ENCODE data around the gene ELOB. TPM values are rescaled to one million over a fixed set of nuclear protein-coding genes. Genes with fewer than 3 reads are reported as not detected.
A peak's percentile ranks its signal among the peaks of the same experiment; 100 is the strongest.

The ELOB gene
- total RNA-seq, 2 donors from 2014 or later = 158 to 208 TPM

GRCh38 chr16:2775131-2775716 is 1.9 kb downstream of the ELOB start:
- Mint-ChIP-seq H3K9me3 (no peaks in the 10 kb centered on the region), H3K27ac (peak overlapping the region; percentile 90), H3K27me3 (ENCODE audit: low read depth) (no peaks in the 10 kb centered on the region), H3K4me1 (ENCODE audit: low read depth) (peaks cover 49% of the 10 kb centered on the region), H3K36me3 (ENCODE audit: insufficient read depth in 2 of 2) (peaks cover 7 to 13% of the 10 kb centered on the region in 2 donors), H3K4me3 (peak overlapping the region; percentile 95 to 97)
- ATAC-seq (replicated peaks in 1 of 2) (no peak), DNase-seq (no peak)

GRCh38 chr16:2774161-2774891 is 2.8 kb downstream of the ELOB start:
- ATAC-seq (replicated peaks in 1 of 2) (no peak), DNase-seq (no peak)
- Mint-ChIP-seq H3K9me3 (no peaks in the 10 kb centered on the region), H3K4me1 (ENCODE audit: low read depth) (peaks cover 51% of the 10 kb centered on the region), H3K4me3 (peak overlapping the region in 1 of 2 donors; percentile 10), H3K27ac (peak overlapping the region; percentile 38), H3K27me3 (ENCODE audit: low read depth) (no peaks in the 10 kb centered on the region), H3K36me3 (ENCODE audit: insufficient read depth in 2 of 2) (peaks cover 13 to 15% of the 10 kb centered on the region in 2 donors)

GRCh38 chr16:2773188-2773968 is 3.7 kb downstream of the ELOB start:
- ATAC-seq (replicated peaks in 1 of 2) (no peak), DNase-seq (no peak)
- Mint-ChIP-seq H3K27me3 (ENCODE audit: low read depth) (no peaks in the 10 kb centered on the region), H3K36me3 (ENCODE audit: insufficient read depth in 2 of 2) (peaks cover 14 to 17% of the 10 kb centered on the region in 2 donors), H3K4me1 (ENCODE audit: low read depth) (peaks cover 48% of the 10 kb centered on the region), H3K4me3 (no peak overlapping the region), H3K9me3 (no peaks in the 10 kb centered on the region), H3K27ac (no peak overlapping the region)

- DNase-seq = no peak
- H3K36me3 Mint-ChIP-seq (ENCODE audit: insufficient read depth in 2 of 2) = peaks cover 15 to 23% of the 10 kb centered on the region in 2 donors
- H3K4me1 Mint-ChIP-seq (ENCODE audit: low read depth) = peaks cover 48% of the 10 kb centered on the region
- H3K27me3 Mint-ChIP-seq (ENCODE audit: low read depth) = no peaks in the 10 kb centered on the region
- no peak overlapping the region for H3K4me3 Mint-ChIP-seq
- H3K9me3 Mint-ChIP-seq = no peaks in the 10 kb centered on the region
- no peak for ATAC-seq (replicated peaks in 1 of 2)
- H3K27ac Mint-ChIP-seq = peak overlapping the region; percentile 31
Measured at GRCh38 chr16:2771496-2772402, 5.3 kb downstream of the ELOB start.

- Mint-ChIP-seq H3K9me3 (no peaks in the 10 kb centered on the region), H3K27me3 (ENCODE audit: low read depth) (no peaks in the 10 kb centered on the region), H3K27ac (peak overlapping the region; percentile 88), H3K4me3 (no peak overlapping the region), H3K4me1 (ENCODE audit: low read depth) (peaks cover 35% of the 10 kb centered on the region), H3K36me3 (ENCODE audit: insufficient read depth in 2 of 2) (peaks cover 14 to 36% of the 10 kb centered on the region in 2 donors)
- DNase-seq = no peak
- peak; percentile 17 to 24 for ATAC-seq (replicated peaks in 1 of 2)
Measured at GRCh38 chr16:2770057-2770951, 6.8 kb downstream of the ELOB start.

GRCh38 chr16:2769675-2770056 is 7.4 kb downstream of the ELOB start:
- peaks cover 14 to 40% of the 10 kb centered on the region in 2 donors for H3K36me3 Mint-ChIP-seq (ENCODE audit: insufficient read depth in 2 of 2)
- peaks cover 29% of the 10 kb centered on the region for H3K4me1 Mint-ChIP-seq (ENCODE audit: low read depth)
- H3K27me3 Mint-ChIP-seq (ENCODE audit: low read depth) = no peaks in the 10 kb centered on the region
- ATAC-seq (replicated peaks in 1 of 2) (peak; percentile 1), DNase-seq (no peak)
- H3K27ac Mint-ChIP-seq = peak overlapping the region; percentile 67
- no peaks in the 10 kb centered on the region for H3K9me3 Mint-ChIP-seq
- H3K4me3 Mint-ChIP-seq = no peak overlapping the region

- no peak overlapping the region for H3K4me3 Mint-ChIP-seq
- H3K9me3 Mint-ChIP-seq = no peaks in the 10 kb centered on the region
- ATAC-seq (replicated peaks in 1 of 2) (peak in 1 of 2 donors; percentile 3), DNase-seq (no peak)
- H3K4me1 Mint-ChIP-seq (ENCODE audit: low read depth) = peaks cover 26% of the 10 kb centered on the region
- no peaks in the 10 kb centered on the region for H3K27me3 Mint-ChIP-seq (ENCODE audit: low read depth)
- H3K36me3 Mint-ChIP-seq (ENCODE audit: insufficient read depth in 2 of 2) = peaks cover 14 to 40% of the 10 kb centered on the region in 2 donors
- peak overlapping the region; percentile 69 for H3K27ac Mint-ChIP-seq
Measured at GRCh38 chr16:2769100-2769529, 8.0 kb downstream of the ELOB start.

- ATAC-seq (replicated peaks in 1 of 2) = no peak
- peaks cover 21% of the 10 kb centered on the region for H3K4me1 Mint-ChIP-seq (ENCODE audit: low read depth)
- H3K27ac Mint-ChIP-seq = peak overlapping the region; percentile 69
- no peaks in the 10 kb centered on the region for H3K9me3 Mint-ChIP-seq
- H3K27me3 Mint-ChIP-seq (ENCODE audit: low read depth) = no peaks in the 10 kb centered on the region
- H3K36me3 Mint-ChIP-seq (ENCODE audit: insufficient read depth in 2 of 2) = peaks cover 19 to 44% of the 10 kb centered on the region in 2 donors
- no peak overlapping the region for H3K4me3 Mint-ChIP-seq
- no peak for DNase-seq
Measured at GRCh38 chr16:2768403-2769089, 8.5 kb downstream of the ELOB start.

- Mint-ChIP-seq H3K27me3 (ENCODE audit: low read depth) (no peaks in the 10 kb centered on the region), H3K4me3 (no peak overlapping the region), H3K27ac (peak overlapping the region; percentile 9), H3K36me3 (ENCODE audit: insufficient read depth in 2 of 2) (peaks cover 25 to 50% of the 10 kb centered on the region in 2 donors), H3K9me3 (no peaks in the 10 kb centered on the region), H3K4me1 (ENCODE audit: low read depth) (peaks cover 21% of the 10 kb centered on the region)
- no peak for ATAC-seq (replicated peaks in 1 of 2)
- DNase-seq = no peak
Measured at GRCh38 chr16:2767891-2768290, 9.2 kb downstream of the ELOB start.

- peak in 1 of 2 donors; percentile 7 for ATAC-seq (replicated peaks in 1 of 2)
- Mint-ChIP-seq H3K4me1 (ENCODE audit: low read depth) (peaks cover 25% of the 10 kb centered on the region), H3K9me3 (no peaks in the 10 kb centered on the region), H3K4me3 (no peak overlapping the region), H3K27ac (no peak overlapping the region), H3K36me3 (ENCODE audit: insufficient read depth in 2 of 2) (peaks cover 28 to 52% of the 10 kb centered on the region in 2 donors), H3K27me3 (ENCODE audit: low read depth) (no peaks in the 10 kb centered on the region)
- no peak for DNase-seq
Measured at GRCh38 chr16:2767140-2767731, 9.8 kb downstream of the ELOB start.
